Fibroblast of gingiva (primary cell): ENCODE measurements around the gene CD164.
"Not testable (repeated sequence)": the region's sequence is repeated elsewhere in the genome, so short reads cannot be mapped to it uniquely, and the experiment has no call there.

ENCODE experiments used
- DNase-seq: peaks from one replicate; pipeline ENCODE4 v3.0.0-alpha.2; 2011; ENCODE audit warnings: low read depth

The CD164 gene

GRCh38 chr6:109342911-109343310, 39.4 kb downstream of the CD164 start:
- no peak for DNase-seq

GRCh38 chr6:109342506-109342905, 39.8 kb downstream of the CD164 start:
- no peak for DNase-seq

GRCh38 chr6:109340811-109341210, 41.5 kb downstream of the CD164 start:
- peak; percentile 34 for DNase-seq

GRCh38 chr6:109339906-109340678, 42.2 kb downstream of the CD164 start:
- no peak for DNase-seq

- peak; percentile 13 for DNase-seq
Measured at GRCh38 chr6:109336221-109336961, 45.9 kb downstream of the CD164 start.

GRCh38 chr6:109333870-109334269, 48.4 kb downstream of the CD164 start:
- DNase-seq, result not testable (repeated sequence)

- no peak for DNase-seq
Measured at GRCh38 chr6:109332748-109333147, 49.5 kb downstream of the CD164 start.

GRCh38 chr6:109331081-109331480, 51.2 kb downstream of the CD164 start:
- no peak for DNase-seq

- no peak for DNase-seq
Measured at GRCh38 chr6:109330263-109330662, 52.0 kb downstream of the CD164 start.

- DNase-seq, result no peak
Measured at GRCh38 chr6:109328629-109329028, 53.6 kb downstream of the CD164 start.

- no peak for DNase-seq
Measured at GRCh38 chr6:109327959-109328358, 54.3 kb downstream of the CD164 start.

GRCh38 chr6:109327491-109327890, 54.8 kb downstream of the CD164 start:
- no peak for DNase-seq

GRCh38 chr6:109326351-109326750, 55.9 kb downstream of the CD164 start:
- DNase-seq, result no peak

- DNase-seq, result no peak
Measured at GRCh38 chr6:109325400-109325801, 56.9 kb downstream of the CD164 start.

GRCh38 chr6:109323241-109323640, 59.0 kb downstream of the CD164 start:
- DNase-seq, result no peak

GRCh38 chr6:109322825-109323224, 59.4 kb downstream of the CD164 start:
- no peak for DNase-seq

GRCh38 chr6:109321752-109322151, 60.5 kb downstream of the CD164 start:
- no peak for DNase-seq

GRCh38 chr6:109320072-109320471, 62.2 kb downstream of the CD164 start:
- no peak for DNase-seq

- no peak for DNase-seq
Measured at GRCh38 chr6:109318328-109318876, 63.9 kb downstream of the CD164 start.

GRCh38 chr6:109316909-109317308, 65.4 kb downstream of the CD164 start:
- DNase-seq, result no peak
